ENCODE measurements around the gene SLC1A2. TPM values are rescaled to one million over a fixed set of nuclear protein-coding genes. Genes with fewer than 3 reads are reported as not detected.
A peak's percentile ranks its signal among the peaks of the same experiment; 100 is the strongest.

Gene SLC1A2
- total RNA-seq, 1 donor from 2014 or later, result 54.3 TPM

DNA sequence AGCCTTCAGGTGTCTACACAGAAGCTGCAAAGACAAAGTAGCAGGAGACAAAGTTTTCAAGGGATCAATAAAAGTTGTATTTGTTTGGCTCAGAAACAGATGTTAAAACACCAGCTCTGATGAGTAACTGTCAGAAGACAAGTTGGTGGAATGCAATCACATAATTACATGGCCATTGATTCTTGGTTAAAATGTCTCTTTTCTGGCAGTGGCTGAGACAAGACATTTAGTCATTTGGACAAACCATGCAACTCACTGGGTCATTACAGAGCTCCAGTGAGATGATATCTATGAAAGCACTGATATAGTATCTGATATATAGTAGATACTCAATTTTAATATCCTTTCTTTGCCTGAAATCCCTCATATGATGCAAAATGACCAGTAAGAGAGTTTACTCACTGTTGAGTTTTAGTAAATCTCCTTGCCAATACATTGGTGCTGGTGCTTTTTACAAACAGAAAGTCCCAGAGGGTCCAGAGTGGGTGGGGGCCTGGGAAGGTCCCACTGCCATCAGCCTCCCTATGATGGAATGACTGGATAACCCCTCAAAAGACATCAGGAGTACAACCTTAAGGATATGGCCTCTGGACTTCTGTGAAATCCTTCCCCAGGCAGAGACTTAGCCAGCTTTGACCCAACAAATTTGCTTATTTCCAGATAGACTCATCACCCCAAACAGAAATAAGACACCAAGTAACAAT lies 95.0 kb downstream of the SLC1A2 start:
- H3K4me3 Mint-ChIP-seq (ENCODE audit: unreplicated experiment), result no peak overlapping the region
- no peaks in the 10 kb centered on the region for H3K27me3 Mint-ChIP-seq (ENCODE audit: unreplicated experiment)
- peaks cover 2% of the 10 kb centered on the region for H3K9me3 Mint-ChIP-seq (ENCODE audit: unreplicated experiment)
- TF ChIP-seq, protein P1, sequence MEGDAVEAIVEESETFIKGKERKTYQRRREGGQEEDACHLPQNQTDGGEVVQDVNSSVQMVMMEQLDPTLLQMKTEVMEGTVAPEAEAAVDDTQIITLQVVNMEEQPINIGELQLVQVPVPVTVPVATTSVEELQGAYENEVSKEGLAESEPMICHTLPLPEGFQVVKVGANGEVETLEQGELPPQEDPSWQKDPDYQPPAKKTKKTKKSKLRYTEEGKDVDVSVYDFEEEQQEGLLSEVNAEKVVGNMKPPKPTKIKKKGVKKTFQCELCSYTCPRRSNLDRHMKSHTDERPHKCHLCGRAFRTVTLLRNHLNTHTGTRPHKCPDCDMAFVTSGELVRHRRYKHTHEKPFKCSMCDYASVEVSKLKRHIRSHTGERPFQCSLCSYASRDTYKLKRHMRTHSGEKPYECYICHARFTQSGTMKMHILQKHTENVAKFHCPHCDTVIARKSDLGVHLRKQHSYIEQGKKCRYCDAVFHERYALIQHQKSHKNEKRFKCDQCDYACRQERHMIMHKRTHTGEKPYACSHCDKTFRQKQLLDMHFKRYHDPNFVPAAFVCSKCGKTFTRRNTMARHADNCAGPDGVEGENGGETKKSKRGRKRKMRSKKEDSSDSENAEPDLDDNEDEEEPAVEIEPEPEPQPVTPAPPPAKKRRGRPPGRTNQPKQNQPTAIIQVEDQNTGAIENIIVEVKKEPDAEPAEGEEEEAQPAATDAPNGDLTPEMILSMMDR (IDR thresholded peaks at IDR 0.05; ENCODE audit: partially characterized antibody, unreplicated experiment), result no peak
- peaks cover 29% of the 10 kb centered on the region for H3K4me1 Mint-ChIP-seq (ENCODE audit: low read depth, unreplicated experiment)
- DNase-seq, result no peak
- H3K27ac Mint-ChIP-seq (ENCODE audit: unreplicated experiment), result no peak overlapping the region
- no peaks in the 10 kb centered on the region for H3K36me3 Mint-ChIP-seq (ENCODE audit: unreplicated experiment)

DNA sequence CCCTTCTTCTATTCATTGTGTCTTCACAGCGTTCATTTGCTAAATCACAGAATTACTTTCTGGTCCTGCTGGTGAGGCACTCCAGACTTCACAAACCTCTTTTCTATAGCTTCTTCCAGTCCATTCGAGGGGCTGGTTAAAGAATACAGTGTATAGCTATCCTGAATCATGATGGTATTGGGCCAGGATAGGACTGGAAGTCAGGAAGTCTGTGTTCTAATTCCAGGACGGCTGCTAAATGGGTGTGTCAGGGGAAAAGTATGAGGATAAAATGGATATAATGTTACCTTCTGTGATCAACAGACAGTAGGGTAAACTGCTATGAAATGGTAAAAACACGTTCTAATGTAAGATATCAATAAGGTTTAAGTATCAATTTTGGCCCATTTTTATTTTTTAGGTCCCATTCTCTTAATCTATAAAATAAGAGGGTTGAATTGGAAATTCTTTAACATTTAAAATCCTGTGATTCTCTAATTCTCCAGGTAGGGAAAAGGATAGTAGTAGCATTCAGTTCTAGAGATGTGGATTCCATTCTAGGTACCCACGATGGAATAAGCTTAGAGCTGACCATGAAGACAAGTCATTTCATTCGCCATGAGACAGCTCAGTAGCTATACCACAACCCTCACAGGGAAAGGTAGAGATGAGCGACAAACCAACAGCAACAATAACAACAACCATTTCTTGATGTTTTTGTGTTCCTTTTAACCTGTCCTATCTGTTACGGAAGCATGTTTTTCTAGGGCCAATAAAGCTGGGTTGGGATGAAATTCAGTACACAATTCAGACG lies 96.1 kb downstream of the SLC1A2 start:
- Mint-ChIP-seq H3K27me3 (ENCODE audit: unreplicated experiment) (no peaks in the 10 kb centered on the region), H3K4me1 (ENCODE audit: low read depth, unreplicated experiment) (peaks cover 33% of the 10 kb centered on the region), H3K36me3 (ENCODE audit: unreplicated experiment) (no peaks in the 10 kb centered on the region), H3K9me3 (ENCODE audit: unreplicated experiment) (no peaks in the 10 kb centered on the region), H3K27ac (ENCODE audit: unreplicated experiment) (no peak overlapping the region), H3K4me3 (ENCODE audit: unreplicated experiment) (no peak overlapping the region)
- no peak for DNase-seq
- TF ChIP-seq, protein P1 (IDR thresholded peaks at IDR 0.05; ENCODE audit: partially characterized antibody, unreplicated experiment), result no peak

DNA sequence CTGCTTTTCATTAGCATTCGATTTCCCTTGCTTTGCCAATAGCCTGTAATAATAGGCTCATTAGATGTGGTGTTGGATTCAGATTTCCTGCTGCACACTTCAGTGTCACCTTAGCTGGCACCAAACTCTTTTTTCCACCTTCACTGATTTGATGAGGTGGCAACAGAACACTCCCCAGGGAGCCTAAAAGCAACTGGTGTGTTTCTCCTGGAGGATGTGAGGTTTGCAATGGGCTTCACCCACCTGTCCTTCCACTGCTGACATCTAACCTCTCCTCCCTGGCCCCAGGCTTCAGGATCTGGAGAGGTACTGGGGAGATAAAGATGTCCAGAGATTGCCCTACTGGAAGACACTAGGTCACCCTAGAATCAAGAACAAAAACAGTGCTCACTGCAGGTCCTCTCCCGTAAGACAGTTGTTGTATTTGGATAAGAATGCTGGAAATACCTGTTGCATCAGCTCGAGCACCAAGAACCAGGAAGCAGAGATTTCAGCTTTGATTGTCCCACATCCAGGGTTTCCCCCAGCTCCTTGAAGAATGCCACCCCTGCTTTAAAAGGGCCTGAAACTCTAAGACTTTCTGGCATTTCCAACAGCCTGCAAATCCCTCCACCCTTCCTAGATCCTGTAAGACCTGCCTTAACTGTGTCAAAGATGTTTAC lies 96.9 kb downstream of the SLC1A2 start:
- Mint-ChIP-seq H3K27ac (ENCODE audit: unreplicated experiment) (peak overlapping the region; percentile 74), H3K4me1 (ENCODE audit: low read depth, unreplicated experiment) (peaks cover 33% of the 10 kb centered on the region), H3K36me3 (ENCODE audit: unreplicated experiment) (no peaks in the 10 kb centered on the region), H3K4me3 (ENCODE audit: unreplicated experiment) (peak overlapping the region; percentile 16), H3K9me3 (ENCODE audit: unreplicated experiment) (no peaks in the 10 kb centered on the region), H3K27me3 (ENCODE audit: unreplicated experiment) (no peaks in the 10 kb centered on the region)
- no peak for DNase-seq
- TF ChIP-seq, protein P1 (IDR thresholded peaks at IDR 0.05; ENCODE audit: partially characterized antibody, unreplicated experiment), result no peak

DNA sequence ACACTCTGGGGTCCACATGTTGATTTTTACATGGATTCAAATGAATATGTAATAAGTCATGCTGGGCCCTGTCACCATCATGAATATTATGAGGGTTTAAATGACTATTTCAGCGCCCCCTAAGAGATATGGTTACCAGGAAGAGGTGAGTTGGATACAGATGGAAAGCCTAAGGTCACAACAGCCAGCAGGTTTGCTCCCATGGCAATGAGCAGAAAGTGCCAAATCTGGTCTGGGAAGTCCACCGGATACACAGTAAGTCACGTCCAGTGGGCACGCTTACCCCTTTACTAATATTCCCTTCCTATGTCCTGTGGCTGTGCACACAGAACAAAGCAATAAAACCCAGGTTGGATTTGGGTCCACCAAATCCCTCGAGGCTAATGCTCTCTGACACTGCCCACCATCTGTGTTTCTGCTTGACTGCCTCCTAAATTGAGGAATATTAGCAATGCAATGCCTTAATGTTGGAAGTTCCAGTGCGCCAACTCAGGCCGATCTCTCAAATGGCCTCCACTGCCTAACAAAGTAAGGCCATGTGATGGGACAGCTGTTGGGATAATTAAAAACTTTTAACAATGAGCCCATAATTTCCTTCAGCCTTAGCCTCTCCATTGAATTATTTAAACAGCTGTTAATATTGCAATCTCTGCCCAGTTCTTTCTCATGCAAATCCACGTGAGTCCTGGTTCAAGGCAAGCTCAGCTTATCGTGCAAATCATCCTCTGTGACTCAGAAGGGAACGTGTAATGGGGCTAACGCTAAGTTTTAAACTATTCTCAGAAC lies 97.6 kb downstream of the SLC1A2 start:
- TF ChIP-seq, protein P1 (IDR thresholded peaks at IDR 0.05; ENCODE audit: partially characterized antibody, unreplicated experiment), result no peak
- Mint-ChIP-seq H3K27ac (ENCODE audit: unreplicated experiment) (peak overlapping the region; percentile 74), H3K4me1 (ENCODE audit: low read depth, unreplicated experiment) (peaks cover 33% of the 10 kb centered on the region), H3K27me3 (ENCODE audit: unreplicated experiment) (no peaks in the 10 kb centered on the region), H3K4me3 (ENCODE audit: unreplicated experiment) (peak overlapping the region; percentile 16), H3K9me3 (ENCODE audit: unreplicated experiment) (no peaks in the 10 kb centered on the region), H3K36me3 (ENCODE audit: unreplicated experiment) (peaks cover 4% of the 10 kb centered on the region)
- DNase-seq, result no peak
